ENCODE data around the gene CDK6.

CDK6 gene

DNA sequence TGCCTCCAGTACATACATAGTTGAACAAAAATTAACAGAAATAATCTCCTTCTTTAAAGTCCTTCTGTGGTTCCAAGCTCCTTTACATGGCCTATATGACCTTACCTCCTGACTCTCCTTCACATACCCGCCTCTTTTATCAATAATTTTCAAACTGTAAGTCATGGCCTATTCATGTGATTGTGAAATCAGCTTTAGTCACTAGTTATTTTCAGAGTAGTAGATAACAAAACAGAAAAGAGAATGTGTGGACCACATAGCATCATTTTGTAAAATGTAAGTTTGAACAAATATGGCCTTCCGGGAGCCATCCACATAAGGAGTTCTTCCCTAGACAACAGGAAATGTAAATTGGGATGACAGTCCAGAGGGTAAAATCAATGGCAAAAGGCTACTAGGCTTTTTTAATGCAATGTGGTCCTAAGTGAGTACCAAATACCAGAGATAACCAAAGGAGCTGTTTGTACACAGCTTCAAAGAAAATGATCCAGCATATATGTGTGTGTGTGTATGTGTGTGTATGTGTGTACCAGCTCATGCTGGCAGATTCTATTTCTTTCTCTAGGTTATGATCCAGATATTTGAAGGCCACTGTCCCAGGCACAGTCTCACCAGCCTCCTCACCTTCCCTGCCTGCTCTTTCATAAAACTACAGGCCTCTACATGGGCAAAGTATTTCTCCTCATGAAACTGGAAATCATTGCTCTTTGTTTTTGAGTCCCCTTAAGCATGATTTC, 233.9 kb downstream of the CDK6 start:
- Histone ChIP-seq H3K4me3 (ENCODE audit: low read depth, low read length) (no peak overlapping the region), H3K36me3 (ENCODE audit: control insufficient read depth, insufficient read depth, low read length) (no peaks in the 10 kb centered on the region), H3K9me3 (ENCODE audit: control insufficient read depth, low read length) (no peaks in the 10 kb centered on the region), H2AFZ (no peak overlapping the region), H3K4me1 (no peaks in the 10 kb centered on the region), H3K4me2 (ENCODE audit: low read length) (no peak overlapping the region), H3K27ac (no peak overlapping the region), H3K27me3 (ENCODE audit: control insufficient read depth, insufficient read depth, low read length) (no peaks in the 10 kb centered on the region), H3K79me2 (no peaks in the 10 kb centered on the region), H3K9ac (no peak overlapping the region)
- TF ChIP-seq, protein P1, sequence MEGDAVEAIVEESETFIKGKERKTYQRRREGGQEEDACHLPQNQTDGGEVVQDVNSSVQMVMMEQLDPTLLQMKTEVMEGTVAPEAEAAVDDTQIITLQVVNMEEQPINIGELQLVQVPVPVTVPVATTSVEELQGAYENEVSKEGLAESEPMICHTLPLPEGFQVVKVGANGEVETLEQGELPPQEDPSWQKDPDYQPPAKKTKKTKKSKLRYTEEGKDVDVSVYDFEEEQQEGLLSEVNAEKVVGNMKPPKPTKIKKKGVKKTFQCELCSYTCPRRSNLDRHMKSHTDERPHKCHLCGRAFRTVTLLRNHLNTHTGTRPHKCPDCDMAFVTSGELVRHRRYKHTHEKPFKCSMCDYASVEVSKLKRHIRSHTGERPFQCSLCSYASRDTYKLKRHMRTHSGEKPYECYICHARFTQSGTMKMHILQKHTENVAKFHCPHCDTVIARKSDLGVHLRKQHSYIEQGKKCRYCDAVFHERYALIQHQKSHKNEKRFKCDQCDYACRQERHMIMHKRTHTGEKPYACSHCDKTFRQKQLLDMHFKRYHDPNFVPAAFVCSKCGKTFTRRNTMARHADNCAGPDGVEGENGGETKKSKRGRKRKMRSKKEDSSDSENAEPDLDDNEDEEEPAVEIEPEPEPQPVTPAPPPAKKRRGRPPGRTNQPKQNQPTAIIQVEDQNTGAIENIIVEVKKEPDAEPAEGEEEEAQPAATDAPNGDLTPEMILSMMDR (IDR thresholded peaks at IDR 0.05): no peak

DNA sequence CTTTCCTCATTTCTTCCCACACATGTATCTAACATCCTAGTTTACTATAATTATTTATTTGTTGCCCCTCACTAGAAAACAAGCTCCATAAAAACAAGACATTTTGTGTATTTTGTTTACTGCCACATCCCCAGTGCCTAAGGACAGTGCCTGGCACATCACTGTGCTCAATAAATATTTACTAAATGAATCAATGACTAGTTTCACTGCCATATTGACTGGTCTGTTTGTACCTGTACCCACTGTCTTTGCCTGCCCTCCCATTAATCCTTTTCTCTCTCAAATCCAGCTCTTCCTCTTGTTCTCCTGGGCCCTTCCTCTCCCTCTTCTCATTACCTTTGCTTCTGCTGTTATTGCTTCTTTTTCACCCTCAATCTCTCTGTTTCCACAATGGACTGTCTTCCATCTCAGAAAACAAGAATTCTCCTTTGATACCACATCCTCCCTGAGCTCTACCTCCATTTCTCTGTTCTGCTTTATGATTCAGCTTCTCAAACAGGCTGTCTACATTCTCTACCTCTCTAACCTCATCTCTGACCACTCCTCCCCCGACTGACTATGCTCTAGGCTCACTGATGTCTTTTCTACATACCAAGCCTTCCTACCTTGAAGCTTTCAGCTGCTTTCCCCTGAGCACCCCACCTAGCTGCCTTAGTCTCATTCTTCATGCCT, 237.9 kb downstream of the CDK6 start:
- Histone ChIP-seq H3K9ac (no peak overlapping the region), H3K36me3 (ENCODE audit: control insufficient read depth, insufficient read depth, low read length) (no peaks in the 10 kb centered on the region), H3K27ac (no peak overlapping the region), H3K79me2 (no peaks in the 10 kb centered on the region), H3K4me2 (ENCODE audit: low read length) (no peak overlapping the region), H3K4me1 (no peaks in the 10 kb centered on the region), H3K27me3 (ENCODE audit: control insufficient read depth, insufficient read depth, low read length) (no peaks in the 10 kb centered on the region), H3K9me3 (ENCODE audit: control insufficient read depth, low read length) (no peaks in the 10 kb centered on the region), H3K4me3 (ENCODE audit: low read depth, low read length) (no peak overlapping the region), H2AFZ (no peak overlapping the region)
- TF ChIP-seq, protein P1 (IDR thresholded peaks at IDR 0.05): no peak

DNA sequence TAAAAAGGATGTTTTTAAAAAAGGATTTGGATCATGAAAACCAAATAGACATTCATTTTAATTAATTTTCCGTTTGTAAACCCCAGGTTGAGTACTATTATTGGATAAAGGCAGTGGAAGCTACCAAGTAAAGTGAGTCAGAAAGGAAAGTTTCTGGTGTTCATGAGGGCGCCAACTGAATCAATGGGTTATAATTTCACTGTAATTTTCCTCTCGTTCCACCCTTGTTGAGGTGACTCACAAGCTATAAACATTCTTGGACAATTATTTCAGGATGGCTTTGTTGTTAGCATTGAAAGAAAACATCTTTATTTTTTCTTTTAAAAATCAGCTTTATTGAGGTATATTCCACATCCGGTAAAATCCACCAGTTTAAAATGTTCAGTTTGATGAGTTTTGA, 241.1 kb downstream of the CDK6 start:
- Histone ChIP-seq H3K4me3 (ENCODE audit: low read depth, low read length) (no peak overlapping the region), H3K27me3 (ENCODE audit: control insufficient read depth, insufficient read depth, low read length) (no peaks in the 10 kb centered on the region), H3K9ac (no peak overlapping the region), H3K79me2 (no peaks in the 10 kb centered on the region), H3K36me3 (ENCODE audit: control insufficient read depth, insufficient read depth, low read length) (no peaks in the 10 kb centered on the region), H3K4me1 (no peaks in the 10 kb centered on the region), H3K4me2 (ENCODE audit: low read length) (no peak overlapping the region), H3K27ac (no peak overlapping the region), H3K9me3 (ENCODE audit: control insufficient read depth, low read length) (no peaks in the 10 kb centered on the region), H2AFZ (no peak overlapping the region)
- TF ChIP-seq, protein P1 (IDR thresholded peaks at IDR 0.05): no peak

DNA sequence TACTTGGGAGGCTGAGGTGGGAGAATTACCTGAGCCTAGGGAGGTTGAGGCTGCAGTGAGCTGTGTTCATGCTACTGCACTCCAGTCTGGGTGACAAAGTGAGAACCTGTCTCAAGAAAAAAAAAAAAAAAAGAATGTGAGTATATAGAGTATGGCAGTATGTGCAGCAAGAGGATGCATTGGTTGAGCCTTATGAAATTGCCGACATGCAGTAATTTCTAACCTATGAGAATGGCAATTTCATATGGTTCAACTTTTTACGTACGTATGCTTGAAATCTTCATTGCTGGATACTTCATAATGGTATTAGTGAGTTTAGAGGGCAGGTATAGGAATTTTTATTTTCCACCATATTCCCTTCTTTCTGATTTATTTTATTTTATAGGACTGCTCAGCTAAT, 241.6 kb downstream of the CDK6 start:
- Histone ChIP-seq H3K4me2 (ENCODE audit: low read length) (no peak overlapping the region), H3K9me3 (ENCODE audit: control insufficient read depth, low read length) (no peaks in the 10 kb centered on the region), H3K79me2 (peaks cover under 1% of the 10 kb centered on the region), H3K27me3 (ENCODE audit: control insufficient read depth, insufficient read depth, low read length) (no peaks in the 10 kb centered on the region), H2AFZ (no peak overlapping the region), H3K9ac (no peak overlapping the region), H3K4me1 (no peaks in the 10 kb centered on the region), H3K4me3 (ENCODE audit: low read depth, low read length) (no peak overlapping the region), H3K27ac (no peak overlapping the region), H3K36me3 (ENCODE audit: control insufficient read depth, insufficient read depth, low read length) (no peaks in the 10 kb centered on the region)
- TF ChIP-seq, protein P1 (IDR thresholded peaks at IDR 0.05): no peak
